WTC11 (cell line): ENCODE results near the gene LRRC32. TPM values are rescaled to one million over a fixed set of nuclear protein-coding genes. Genes with fewer than 3 reads are reported as not detected.

Experiments
- ATAC-seq: fragments of 200-7000 bp; cut with Tn5 transposase; 2 replicates; pipeline ENCODE4 v1.10.0; 2021; ENCODE audit warnings: mild to moderate bottlenecking, moderate library complexity
- CTCF ChIA-PET: fragments of 300-600 bp; sonication (Branson Sonifier 250); formaldehyde crosslinking; loops from one replicate; lab custom pipeline; 2021; ENCODE audit warnings: antibody characterized with exemption; lab: Charles Lee
- POLR2A ChIA-PET: fragments of 350-600 bp; sonication (Branson Sonifier 250); formaldehyde crosslinking; loops from one replicate; lab custom pipeline; 2021; ENCODE audit warnings: antibody characterized with exemption; lab: Charles Lee
- DNase-seq: peaks from one replicate; pipeline ENCODE4 v3.0.0; 2021; ENCODE audit warnings: low spot score
- H3K27ac Mint-ChIP-seq: 2 replicates; pipeline ENCODE4 v1.8.0; 2021; ENCODE audit warnings: mixed read lengths
- H3K27me3 Mint-ChIP-seq: 2 replicates; pipeline ENCODE4 v1.8.0; 2021; ENCODE audit warnings: low read depth, mild to moderate bottlenecking, moderate library complexity, mixed read lengths
- H3K36me3 Mint-ChIP-seq: 2 replicates; pipeline ENCODE4 v1.8.0; 2021; ENCODE audit warnings: mixed read lengths
- H3K4me1 Mint-ChIP-seq: 2 replicates; pipeline ENCODE4 v1.8.0; 2022; ENCODE audit warnings: mixed read lengths
- H3K4me3 Mint-ChIP-seq: 2 replicates; pipeline ENCODE4 v1.8.0; 2021; ENCODE audit warnings: mild to moderate bottlenecking, moderate library complexity, mixed read lengths
- H3K9me3 Mint-ChIP-seq: 2 replicates; pipeline ENCODE4 v1.8.0; 2021; ENCODE audit warnings: mixed read lengths
- EMX1 ChIP-seq: fragments of 250-450 bp; sonication (Bioruptor Pico); IDR thresholded peaks from 2 replicates; pipeline ENCODE4 v1.8.0; 2021; ENCODE audit warnings: mild to moderate bottlenecking
- FOXP1 ChIP-seq: sonication (generic); formaldehyde crosslinking; IDR thresholded peaks from 2 replicates; pipeline ENCODE4 v1.8.0; 2022; ENCODE audit warnings: missing genetic modification reagents, mild to moderate bottlenecking, moderate library complexity, borderline replicate concordance
- GTF2I ChIP-seq: fragments of 250-450 bp; sonication (Bioruptor Pico); conservative IDR thresholded peaks from 2 replicates; pipeline ENCODE4 v1.4.0; 2021; ENCODE audit warnings: mild to moderate bottlenecking
- MYBL2 ChIP-seq: sonication (generic); formaldehyde crosslinking; IDR thresholded peaks from 2 replicates; pipeline ENCODE4 v1.8.1; 2023; ENCODE audit warnings: mild to moderate bottlenecking, moderate library complexity, missing genetic modification reagents
- NR1H2 ChIP-seq: sonication (generic); formaldehyde crosslinking; IDR thresholded peaks from 2 replicates; pipeline ENCODE4 v1.9.0; 2021; ENCODE audit warnings: mild to moderate bottlenecking, moderate library complexity, missing genetic modification reagents
- PRDM15 ChIP-seq: sonication (generic); formaldehyde crosslinking; IDR thresholded peaks from 2 replicates; pipeline ENCODE4 v1.8.0; 2022; ENCODE audit warnings: missing genetic modification reagents
- TCF7 ChIP-seq: sonication (generic); formaldehyde crosslinking; IDR thresholded peaks from 2 replicates; pipeline ENCODE4 v1.8.0; 2022; ENCODE audit warnings: mild to moderate bottlenecking, low read depth, missing genetic modification reagents, moderate library complexity
- ZBTB21 ChIP-seq: sonication (generic); formaldehyde crosslinking; IDR thresholded peaks from 2 replicates; pipeline ENCODE4 v1.8.1; 2023; ENCODE audit warnings: mild to moderate bottlenecking, missing genetic modification reagents, borderline replicate concordance
- ZNF317 ChIP-seq: sonication (generic); formaldehyde crosslinking; IDR thresholded peaks from 2 replicates; pipeline ENCODE4 v1.8.1; 2023; ENCODE audit warnings: low read depth, mild to moderate bottlenecking, moderate library complexity, missing genetic modification reagents, borderline replicate concordance
- ZNF423 ChIP-seq: fragments of 250-450 bp; sonication (Bioruptor Pico); IDR thresholded peaks from 2 replicates; pipeline ENCODE4 v2.1.2; 2022; ENCODE audit warnings: mild to moderate bottlenecking, moderate library complexity
- total RNA-seq: library from RNA; stranded (reverse); gene quantifications from 3 replicates; pipeline ENCODE4 v1.2.3, GENCODE V29; 2021
- TF ChIP-seq, protein P1 (sequence below): fragments of 250-450 bp; sonication (Bioruptor Pico); IDR thresholded peaks from 2 replicates; pipeline ENCODE4 v1.9.0; 2021; ENCODE audit warnings: mild to moderate bottlenecking, borderline replicate concordance

The LRRC32 gene
- total RNA-seq, 1 experiment from 2014 or later = 0.74 TPM

- TF ChIP-seq EMX1 (no peak), MYBL2 (CRISPR knock-in tag) (no peak), ZNF423 (CRISPR knock-in tag) (no peak), ZBTB21 (CRISPR knock-in tag) (no peak), PRDM15 (CRISPR knock-in tag) (no peak), FOXP1 (CRISPR knock-in tag) (no peak), ZNF317 (CRISPR knock-in tag) (no peak)
- TF ChIP-seq, protein P1, sequence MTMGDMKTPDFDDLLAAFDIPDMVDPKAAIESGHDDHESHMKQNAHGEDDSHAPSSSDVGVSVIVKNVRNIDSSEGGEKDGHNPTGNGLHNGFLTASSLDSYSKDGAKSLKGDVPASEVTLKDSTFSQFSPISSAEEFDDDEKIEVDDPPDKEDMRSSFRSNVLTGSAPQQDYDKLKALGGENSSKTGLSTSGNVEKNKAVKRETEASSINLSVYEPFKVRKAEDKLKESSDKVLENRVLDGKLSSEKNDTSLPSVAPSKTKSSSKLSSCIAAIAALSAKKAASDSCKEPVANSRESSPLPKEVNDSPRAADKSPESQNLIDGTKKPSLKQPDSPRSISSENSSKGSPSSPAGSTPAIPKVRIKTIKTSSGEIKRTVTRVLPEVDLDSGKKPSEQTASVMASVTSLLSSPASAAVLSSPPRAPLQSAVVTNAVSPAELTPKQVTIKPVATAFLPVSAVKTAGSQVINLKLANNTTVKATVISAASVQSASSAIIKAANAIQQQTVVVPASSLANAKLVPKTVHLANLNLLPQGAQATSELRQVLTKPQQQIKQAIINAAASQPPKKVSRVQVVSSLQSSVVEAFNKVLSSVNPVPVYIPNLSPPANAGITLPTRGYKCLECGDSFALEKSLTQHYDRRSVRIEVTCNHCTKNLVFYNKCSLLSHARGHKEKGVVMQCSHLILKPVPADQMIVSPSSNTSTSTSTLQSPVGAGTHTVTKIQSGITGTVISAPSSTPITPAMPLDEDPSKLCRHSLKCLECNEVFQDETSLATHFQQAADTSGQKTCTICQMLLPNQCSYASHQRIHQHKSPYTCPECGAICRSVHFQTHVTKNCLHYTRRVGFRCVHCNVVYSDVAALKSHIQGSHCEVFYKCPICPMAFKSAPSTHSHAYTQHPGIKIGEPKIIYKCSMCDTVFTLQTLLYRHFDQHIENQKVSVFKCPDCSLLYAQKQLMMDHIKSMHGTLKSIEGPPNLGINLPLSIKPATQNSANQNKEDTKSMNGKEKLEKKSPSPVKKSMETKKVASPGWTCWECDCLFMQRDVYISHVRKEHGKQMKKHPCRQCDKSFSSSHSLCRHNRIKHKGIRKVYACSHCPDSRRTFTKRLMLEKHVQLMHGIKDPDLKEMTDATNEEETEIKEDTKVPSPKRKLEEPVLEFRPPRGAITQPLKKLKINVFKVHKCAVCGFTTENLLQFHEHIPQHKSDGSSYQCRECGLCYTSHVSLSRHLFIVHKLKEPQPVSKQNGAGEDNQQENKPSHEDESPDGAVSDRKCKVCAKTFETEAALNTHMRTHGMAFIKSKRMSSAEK = no peak
Observed at GRCh38 chr11:76671626-76672309, 1.2 kb upstream of the LRRC32 start (continued).

GRCh38 chr11:76671237-76671592 lies 668 bp upstream of the LRRC32 start:
- Mint-ChIP-seq H3K9me3 (no peaks in the 10 kb centered on the region), H3K27ac (no peak overlapping the region), H3K4me3 (peak overlapping the region; percentile 61), H3K4me1 (peaks cover 22% of the 10 kb centered on the region), H3K36me3 (no peaks in the 10 kb centered on the region), H3K27me3 (peaks cover 22% of the 10 kb centered on the region)
- POLR2A ChIA-PET = interaction anchor here (0.6 kb wide), 1 partner anchor 979 kb away, joined by 4 read pairs; no protein-coding TSS in a partner anchor
- ATAC-seq (no peak; the same call in 1 of the 2 replicates), DNase-seq (no peak)
- CTCF ChIA-PET = interaction anchor here (1.8 to 4.6 kb wide), 4 partner anchors 15 to 72 kb away, joined by 6 to 33 read pairs (median 10); no protein-coding TSS in a partner anchor
- no peak for TF ChIP-seq NR1H2
- no peak for TF ChIP-seq MYBL2 (CRISPR knock-in tag)
- TF ChIP-seq ZBTB21 (CRISPR knock-in tag) = no peak

DNA sequence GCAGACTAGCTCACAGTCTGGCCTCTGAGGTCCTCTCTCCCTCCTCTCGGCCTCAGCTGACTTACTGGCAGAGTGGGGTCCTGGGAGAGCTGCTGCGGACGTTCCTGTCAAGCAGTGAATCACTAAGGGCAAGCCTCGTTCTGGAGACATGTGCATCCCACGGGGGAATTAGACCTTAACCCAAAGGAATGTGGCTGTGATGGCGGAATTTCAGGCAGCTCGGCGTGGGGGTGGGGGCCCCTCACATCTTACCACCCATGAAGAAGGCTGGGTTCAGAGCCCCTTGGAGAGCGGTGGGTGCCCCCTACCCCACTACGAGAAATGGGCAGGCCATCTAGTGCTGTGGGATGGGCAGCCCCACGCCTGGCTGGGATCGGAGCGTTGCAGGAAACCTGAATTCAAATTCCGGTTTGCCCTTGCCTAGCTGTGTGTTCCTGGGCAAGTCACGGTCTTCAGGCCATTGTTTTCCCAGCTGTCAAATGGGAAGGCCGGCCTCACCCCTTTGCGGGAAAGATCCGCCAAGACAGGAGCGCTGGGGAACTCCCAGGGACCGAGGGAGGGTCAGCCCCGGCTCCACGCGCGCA lies 554 bp downstream of the LRRC32 start:
- CTCF ChIA-PET = interaction anchor here (1.0 to 4.6 kb wide), 8 partner anchors 10 to 462 kb away, joined by 3 to 33 read pairs (median 6); no protein-coding TSS in a partner anchor
- no peak for ATAC-seq
- no peak for TF ChIP-seq TCF7
- peak; percentile 64; the same call in 1 of the 2 replicates for TF ChIP-seq GTF2I (CRISPR knock-in tag)
- TF ChIP-seq, all 79 proteins: peak for 1
- no peaks in the 10 kb centered on the region for H3K36me3 Mint-ChIP-seq
- peaks cover 22% of the 10 kb centered on the region for H3K4me1 Mint-ChIP-seq
- peaks cover 22% of the 10 kb centered on the region for H3K27me3 Mint-ChIP-seq
- H3K27ac Mint-ChIP-seq = no peak overlapping the region
- peak overlapping the region; percentile 66 for H3K4me3 Mint-ChIP-seq
- POLR2A ChIA-PET = no interaction called here
- DNase-seq = no peak
- no peaks in the 10 kb centered on the region for H3K9me3 Mint-ChIP-seq
